Measurements from ENCODE around the gene GDI1.
A peak's percentile ranks its signal among the peaks of the same experiment; 100 is the strongest.

The GDI1 gene

DNA sequence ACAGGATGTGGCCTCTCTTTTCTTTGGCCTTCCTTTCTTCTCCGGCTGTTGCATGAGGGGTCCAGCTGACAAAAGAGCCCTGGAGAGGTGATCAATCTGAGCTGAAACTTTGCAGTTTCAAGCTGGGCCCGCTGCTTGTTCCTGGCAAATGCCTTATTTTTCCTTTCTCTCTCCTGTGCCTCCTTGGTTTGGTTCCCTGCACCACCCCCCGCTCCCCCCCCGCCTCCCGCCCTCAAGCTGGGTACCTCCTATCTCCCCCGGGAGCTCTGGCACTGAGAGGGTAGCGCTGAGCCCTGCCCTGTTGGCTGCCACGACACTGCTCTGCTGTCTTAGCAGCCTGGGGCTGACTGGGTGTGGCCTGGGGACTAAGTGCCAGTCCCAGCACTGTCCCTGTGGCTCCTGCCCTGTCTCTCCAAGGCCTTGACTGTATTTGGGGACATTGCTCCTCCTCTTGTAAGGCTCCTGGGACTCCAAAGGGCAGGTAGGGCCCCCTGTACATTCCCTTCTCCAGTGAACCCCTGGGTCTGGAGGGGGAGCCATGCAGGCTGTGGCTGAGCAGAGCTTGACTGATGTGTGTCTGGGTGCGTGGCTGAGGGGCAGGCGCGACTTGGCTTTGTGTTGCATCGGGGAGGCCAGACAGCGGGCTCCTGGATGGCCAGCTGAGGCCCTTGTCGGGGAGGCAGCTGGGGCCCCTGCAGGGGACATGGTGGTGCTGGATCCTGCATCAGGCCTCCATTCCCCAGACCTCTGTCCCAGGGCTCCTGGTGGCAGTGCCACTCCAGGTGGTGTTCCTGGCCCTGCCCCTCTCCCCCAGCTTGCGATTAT is 22.2 kb downstream of the GDI1 start (continued):
- TF ChIP-seq, protein P1, sequence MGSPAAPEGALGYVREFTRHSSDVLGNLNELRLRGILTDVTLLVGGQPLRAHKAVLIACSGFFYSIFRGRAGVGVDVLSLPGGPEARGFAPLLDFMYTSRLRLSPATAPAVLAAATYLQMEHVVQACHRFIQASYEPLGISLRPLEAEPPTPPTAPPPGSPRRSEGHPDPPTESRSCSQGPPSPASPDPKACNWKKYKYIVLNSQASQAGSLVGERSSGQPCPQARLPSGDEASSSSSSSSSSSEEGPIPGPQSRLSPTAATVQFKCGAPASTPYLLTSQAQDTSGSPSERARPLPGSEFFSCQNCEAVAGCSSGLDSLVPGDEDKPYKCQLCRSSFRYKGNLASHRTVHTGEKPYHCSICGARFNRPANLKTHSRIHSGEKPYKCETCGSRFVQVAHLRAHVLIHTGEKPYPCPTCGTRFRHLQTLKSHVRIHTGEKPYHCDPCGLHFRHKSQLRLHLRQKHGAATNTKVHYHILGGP (tag by site-specific recombination; IDR thresholded peaks at IDR 0.05), result no peak
- TF ChIP-seq ZNF600 (tag by site-specific recombination; IDR thresholded peaks at IDR 0.05), result peak; percentile 68; the same call in 1 of the 2 replicates
- no peak for TF ChIP-seq ZNF473 (tag by site-specific recombination; IDR thresholded peaks at IDR 0.05)
- TF ChIP-seq ZFP69B (tag by site-specific recombination; IDR thresholded peaks at IDR 0.05), result no peak
- TF ChIP-seq, protein P2, sequence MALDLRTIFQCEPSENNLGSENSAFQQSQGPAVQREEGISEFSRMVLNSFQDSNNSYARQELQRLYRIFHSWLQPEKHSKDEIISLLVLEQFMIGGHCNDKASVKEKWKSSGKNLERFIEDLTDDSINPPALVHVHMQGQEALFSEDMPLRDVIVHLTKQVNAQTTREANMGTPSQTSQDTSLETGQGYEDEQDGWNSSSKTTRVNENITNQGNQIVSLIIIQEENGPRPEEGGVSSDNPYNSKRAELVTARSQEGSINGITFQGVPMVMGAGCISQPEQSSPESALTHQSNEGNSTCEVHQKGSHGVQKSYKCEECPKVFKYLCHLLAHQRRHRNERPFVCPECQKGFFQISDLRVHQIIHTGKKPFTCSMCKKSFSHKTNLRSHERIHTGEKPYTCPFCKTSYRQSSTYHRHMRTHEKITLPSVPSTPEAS (tag by site-specific recombination; IDR thresholded peaks at IDR 0.05), result no peak
- no peak for TF ChIP-seq ZNF211 (tag by site-specific recombination; IDR thresholded peaks at IDR 0.05; ENCODE audit: low read depth)
- TF ChIP-seq FEZF1 (tag by site-specific recombination; IDR thresholded peaks at IDR 0.05), result no peak
- no peak for TF ChIP-seq ZNF404 (tag by site-specific recombination; IDR thresholded peaks at IDR 0.05)
- no peak for TF ChIP-seq SALL2 (tag by site-specific recombination; IDR thresholded peaks at IDR 0.05; ENCODE audit: borderline replicate concordance)
- TF ChIP-seq ZNF48 (tag by site-specific recombination; IDR thresholded peaks at IDR 0.05), result no peak
- TF ChIP-seq GLIS1 (tag by site-specific recombination; IDR thresholded peaks at IDR 0.05), result peak; percentile 89
- no peak for TF ChIP-seq ZNF37A (tag by site-specific recombination; IDR thresholded peaks at IDR 0.05)
- peak; percentile 61; the same call in 1 of the 2 replicates for TF ChIP-seq ZNF223 (tag by site-specific recombination; IDR thresholded peaks at IDR 0.05)
- no peak for TF ChIP-seq ZNF624 (tag by site-specific recombination; IDR thresholded peaks at IDR 0.05)
- TF ChIP-seq ZNF426 (tag by site-specific recombination; IDR thresholded peaks at IDR 0.05), result no peak
- TF ChIP-seq, protein P3, sequence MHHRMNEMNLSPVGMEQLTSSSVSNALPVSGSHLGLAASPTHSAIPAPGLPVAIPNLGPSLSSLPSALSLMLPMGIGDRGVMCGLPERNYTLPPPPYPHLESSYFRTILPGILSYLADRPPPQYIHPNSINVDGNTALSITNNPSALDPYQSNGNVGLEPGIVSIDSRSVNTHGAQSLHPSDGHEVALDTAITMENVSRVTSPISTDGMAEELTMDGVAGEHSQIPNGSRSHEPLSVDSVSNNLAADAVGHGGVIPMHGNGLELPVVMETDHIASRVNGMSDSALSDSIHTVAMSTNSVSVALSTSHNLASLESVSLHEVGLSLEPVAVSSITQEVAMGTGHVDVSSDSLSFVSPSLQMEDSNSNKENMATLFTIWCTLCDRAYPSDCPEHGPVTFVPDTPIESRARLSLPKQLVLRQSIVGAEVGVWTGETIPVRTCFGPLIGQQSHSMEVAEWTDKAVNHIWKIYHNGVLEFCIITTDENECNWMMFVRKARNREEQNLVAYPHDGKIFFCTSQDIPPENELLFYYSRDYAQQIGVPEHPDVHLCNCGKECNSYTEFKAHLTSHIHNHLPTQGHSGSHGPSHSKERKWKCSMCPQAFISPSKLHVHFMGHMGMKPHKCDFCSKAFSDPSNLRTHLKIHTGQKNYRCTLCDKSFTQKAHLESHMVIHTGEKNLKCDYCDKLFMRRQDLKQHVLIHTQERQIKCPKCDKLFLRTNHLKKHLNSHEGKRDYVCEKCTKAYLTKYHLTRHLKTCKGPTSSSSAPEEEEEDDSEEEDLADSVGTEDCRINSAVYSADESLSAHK (tag by site-specific recombination; IDR thresholded peaks at IDR 0.05), result 0 out of 2 replicates have a peak, but pooled peaks have one; percentile 17
- TF ChIP-seq ZNF707 (tag by site-specific recombination; IDR thresholded peaks at IDR 0.05), result no peak
- TF ChIP-seq, protein P4, sequence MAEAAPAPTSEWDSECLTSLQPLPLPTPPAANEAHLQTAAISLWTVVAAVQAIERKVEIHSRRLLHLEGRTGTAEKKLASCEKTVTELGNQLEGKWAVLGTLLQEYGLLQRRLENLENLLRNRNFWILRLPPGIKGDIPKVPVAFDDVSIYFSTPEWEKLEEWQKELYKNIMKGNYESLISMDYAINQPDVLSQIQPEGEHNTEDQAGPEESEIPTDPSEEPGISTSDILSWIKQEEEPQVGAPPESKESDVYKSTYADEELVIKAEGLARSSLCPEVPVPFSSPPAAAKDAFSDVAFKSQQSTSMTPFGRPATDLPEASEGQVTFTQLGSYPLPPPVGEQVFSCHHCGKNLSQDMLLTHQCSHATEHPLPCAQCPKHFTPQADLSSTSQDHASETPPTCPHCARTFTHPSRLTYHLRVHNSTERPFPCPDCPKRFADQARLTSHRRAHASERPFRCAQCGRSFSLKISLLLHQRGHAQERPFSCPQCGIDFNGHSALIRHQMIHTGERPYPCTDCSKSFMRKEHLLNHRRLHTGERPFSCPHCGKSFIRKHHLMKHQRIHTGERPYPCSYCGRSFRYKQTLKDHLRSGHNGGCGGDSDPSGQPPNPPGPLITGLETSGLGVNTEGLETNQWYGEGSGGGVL (tag by site-specific recombination; IDR thresholded peaks at IDR 0.05), result peak; percentile 44
- no peak for TF ChIP-seq ZNF114 (tag by site-specific recombination; IDR thresholded peaks at IDR 0.05)
- TF ChIP-seq ZNF341 (tag by site-specific recombination; IDR thresholded peaks at IDR 0.05; ENCODE audit: low read depth), result no peak
- TF ChIP-seq ZNF132 (tag by site-specific recombination; IDR thresholded peaks at IDR 0.05; ENCODE audit: borderline replicate concordance), result no peak
- no peak for TF ChIP-seq ZBTB17 (tag by site-specific recombination; IDR thresholded peaks at IDR 0.05)
- no peak for TF ChIP-seq ZNF155 (tag by site-specific recombination; IDR thresholded peaks at IDR 0.05)
- TF ChIP-seq ZBTB20 (tag by site-specific recombination; IDR thresholded peaks at IDR 0.05), result peak; percentile 34; the same call in 1 of the 2 replicates

Data from HEK293 (cell line).